ENCODE measurements around the gene RASSF10. TPM values are rescaled to one million over a fixed set of nuclear protein-coding genes. Genes with fewer than 3 reads are reported as not detected.

Gene RASSF10
- total RNA-seq, 2 experiments from 2014 or later = not detected

DNA sequence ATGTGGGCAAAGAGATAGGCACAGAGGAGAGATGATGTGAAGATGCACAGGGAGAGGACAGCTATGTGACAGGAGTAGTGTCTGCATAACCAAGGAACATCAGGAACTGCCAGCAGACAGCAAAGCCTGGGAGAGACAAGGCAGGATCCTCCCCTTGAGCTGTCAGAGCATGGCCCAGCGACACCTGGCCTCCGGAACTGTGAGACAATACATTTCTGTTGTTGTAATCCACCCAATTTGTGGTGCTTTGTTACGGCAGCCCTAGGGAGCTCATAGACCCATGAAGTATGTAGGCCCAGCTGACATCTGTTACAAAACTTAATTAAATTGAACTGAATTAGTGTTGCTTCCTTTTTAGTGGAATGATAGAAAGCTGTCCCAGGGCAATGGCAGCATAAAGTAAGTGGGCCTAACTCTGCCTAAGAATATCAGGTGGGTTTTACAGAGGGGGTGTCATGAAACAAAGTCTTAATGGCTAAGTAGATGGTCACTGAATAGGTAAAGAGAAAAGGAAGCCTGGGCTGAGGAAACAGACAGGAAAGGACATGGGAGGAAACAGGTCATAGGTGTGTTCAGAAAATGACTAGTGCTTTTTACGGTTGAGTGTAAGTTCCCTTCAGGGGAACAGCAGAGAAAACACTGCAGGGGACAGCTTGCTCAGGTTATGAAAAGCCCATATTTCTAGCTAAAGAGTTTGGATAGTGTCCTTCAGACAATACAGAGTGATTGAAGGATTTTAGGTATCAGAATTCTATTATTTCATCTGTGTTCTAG lies 24.8 kb downstream of the RASSF10 start:
- Mint-ChIP-seq H3K36me3 (ENCODE audit: low read depth) (no peaks in the 10 kb centered on the region), H3K27ac (no peak overlapping the region), H3K27me3 (peaks cover 16% of the 10 kb centered on the region), H3K9me3 (no peaks in the 10 kb centered on the region), H3K4me1 (ENCODE audit: low read depth) (no peaks in the 10 kb centered on the region), H3K4me3 (no peak overlapping the region)
- ChIA-PET CTCF (no interaction called here), POLR2A (no interaction called here)
- DNase-seq (no peak), ATAC-seq (no peak)
- TF ChIP-seq, protein P1, sequence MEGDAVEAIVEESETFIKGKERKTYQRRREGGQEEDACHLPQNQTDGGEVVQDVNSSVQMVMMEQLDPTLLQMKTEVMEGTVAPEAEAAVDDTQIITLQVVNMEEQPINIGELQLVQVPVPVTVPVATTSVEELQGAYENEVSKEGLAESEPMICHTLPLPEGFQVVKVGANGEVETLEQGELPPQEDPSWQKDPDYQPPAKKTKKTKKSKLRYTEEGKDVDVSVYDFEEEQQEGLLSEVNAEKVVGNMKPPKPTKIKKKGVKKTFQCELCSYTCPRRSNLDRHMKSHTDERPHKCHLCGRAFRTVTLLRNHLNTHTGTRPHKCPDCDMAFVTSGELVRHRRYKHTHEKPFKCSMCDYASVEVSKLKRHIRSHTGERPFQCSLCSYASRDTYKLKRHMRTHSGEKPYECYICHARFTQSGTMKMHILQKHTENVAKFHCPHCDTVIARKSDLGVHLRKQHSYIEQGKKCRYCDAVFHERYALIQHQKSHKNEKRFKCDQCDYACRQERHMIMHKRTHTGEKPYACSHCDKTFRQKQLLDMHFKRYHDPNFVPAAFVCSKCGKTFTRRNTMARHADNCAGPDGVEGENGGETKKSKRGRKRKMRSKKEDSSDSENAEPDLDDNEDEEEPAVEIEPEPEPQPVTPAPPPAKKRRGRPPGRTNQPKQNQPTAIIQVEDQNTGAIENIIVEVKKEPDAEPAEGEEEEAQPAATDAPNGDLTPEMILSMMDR (IDR thresholded peaks at IDR 0.05) = no peak
- intact Hi-C loops (cut with micrococcal nuclease) = no loop called here

DNA sequence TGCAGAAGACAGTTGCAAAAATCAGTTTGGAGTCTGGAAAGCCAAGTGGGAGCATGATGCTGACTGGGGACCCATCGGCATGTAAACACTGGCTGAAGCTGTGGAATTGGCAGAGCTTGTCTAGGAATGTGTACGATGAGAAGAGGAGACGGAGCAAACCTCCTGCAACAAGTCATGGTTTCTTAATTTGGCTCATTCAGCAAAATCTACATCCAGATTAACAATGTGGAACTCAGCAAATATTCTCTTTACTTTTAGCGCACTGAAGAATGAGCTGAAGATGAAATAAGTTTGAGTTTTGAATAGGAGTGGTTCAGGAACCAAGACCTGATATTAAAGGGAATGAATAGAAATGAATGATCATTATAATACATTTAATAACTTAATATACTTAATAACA lies 26.6 kb downstream of the RASSF10 start:
- ATAC-seq (no peak), DNase-seq (no peak)
- Mint-ChIP-seq H3K27ac (no peak overlapping the region), H3K36me3 (ENCODE audit: low read depth) (no peaks in the 10 kb centered on the region), H3K27me3 (peaks cover 22% of the 10 kb centered on the region), H3K4me3 (no peak overlapping the region), H3K4me1 (ENCODE audit: low read depth) (no peaks in the 10 kb centered on the region), H3K9me3 (no peaks in the 10 kb centered on the region)
- ChIA-PET POLR2A (no interaction called here), CTCF (no interaction called here)
- intact Hi-C loops (cut with micrococcal nuclease) = no loop called here
- TF ChIP-seq, protein P1 (IDR thresholded peaks at IDR 0.05) = no peak

DNA sequence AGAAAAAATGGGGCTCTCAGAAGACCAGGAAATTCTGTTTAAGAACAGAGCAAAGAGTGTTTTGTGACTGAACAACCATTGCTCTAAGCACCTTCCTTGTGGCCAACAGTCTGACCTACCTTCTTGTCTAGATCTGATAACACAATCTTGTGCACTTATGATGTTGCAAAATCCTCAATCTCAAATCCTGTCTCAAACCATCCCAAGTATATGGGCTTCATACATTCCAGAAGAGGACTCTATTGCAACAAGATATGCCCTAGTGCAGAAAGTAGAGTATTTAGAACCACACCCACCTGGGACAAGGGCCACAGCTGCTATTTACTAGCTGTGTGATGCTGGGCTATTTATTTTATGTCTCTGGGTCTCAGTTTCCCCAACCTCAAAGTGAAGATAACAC lies 27.1 kb downstream of the RASSF10 start:
- Mint-ChIP-seq H3K9me3 (no peaks in the 10 kb centered on the region), H3K36me3 (ENCODE audit: low read depth) (no peaks in the 10 kb centered on the region), H3K4me3 (no peak overlapping the region), H3K27ac (no peak overlapping the region), H3K27me3 (peaks cover 22% of the 10 kb centered on the region), H3K4me1 (ENCODE audit: low read depth) (no peaks in the 10 kb centered on the region)
- intact Hi-C loops (cut with micrococcal nuclease) = no loop called here
- ATAC-seq (no peak), DNase-seq (no peak)
- CTCF ChIA-PET = no interaction called here
- POLR2A ChIA-PET = no interaction called here
- TF ChIP-seq, protein P1 (IDR thresholded peaks at IDR 0.05) = no peak

DNA sequence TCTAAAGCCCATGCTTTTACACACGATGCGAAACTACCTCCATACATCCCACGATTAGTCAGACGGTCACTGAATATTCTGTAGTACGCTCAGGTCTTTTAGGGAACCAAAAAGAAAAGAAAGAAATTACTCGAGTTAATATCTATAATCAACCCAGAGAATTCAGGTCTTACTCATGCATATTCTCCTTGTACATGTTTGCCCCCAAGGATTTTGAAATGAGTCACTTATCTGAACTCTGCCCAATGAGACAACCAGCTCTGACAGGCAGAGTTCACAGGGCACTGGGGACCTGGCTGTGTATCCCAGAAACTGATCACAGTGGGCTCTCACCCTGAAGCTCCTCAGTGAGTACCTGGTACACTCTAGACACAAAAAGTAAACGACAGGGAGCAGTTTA lies 29.2 kb downstream of the RASSF10 start:
- Mint-ChIP-seq H3K9me3 (no peaks in the 10 kb centered on the region), H3K36me3 (ENCODE audit: low read depth) (no peaks in the 10 kb centered on the region), H3K27ac (no peak overlapping the region), H3K27me3 (peaks cover 22% of the 10 kb centered on the region), H3K4me1 (ENCODE audit: low read depth) (no peaks in the 10 kb centered on the region), H3K4me3 (no peak overlapping the region)
- intact Hi-C loops (cut with micrococcal nuclease) = no loop called here
- CTCF ChIA-PET = no interaction called here
- POLR2A ChIA-PET = no interaction called here
- TF ChIP-seq, protein P1 (IDR thresholded peaks at IDR 0.05) = no peak
- DNase-seq = no peak
- no peak for ATAC-seq

DNA sequence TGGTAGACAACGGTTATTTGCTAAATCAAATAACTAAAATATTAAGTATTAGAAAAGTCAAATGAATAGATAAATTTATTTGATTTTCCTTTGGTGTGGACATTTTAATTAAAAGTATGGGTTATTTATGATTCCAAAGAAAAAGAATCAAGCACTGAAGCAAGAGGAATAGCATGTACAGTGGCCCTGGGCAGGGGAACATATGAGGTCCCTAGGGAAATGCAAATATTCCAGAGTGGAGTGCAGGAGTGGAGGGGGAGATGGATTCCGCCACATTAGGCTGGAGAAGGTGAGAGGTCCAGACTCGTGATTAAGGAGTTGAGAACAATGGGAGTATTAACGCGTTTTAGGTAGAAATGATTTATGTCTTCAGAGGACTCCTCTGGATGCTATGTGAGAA lies 30.0 kb downstream of the RASSF10 start:
- TF ChIP-seq, protein P1 (IDR thresholded peaks at IDR 0.05) = no peak
- CTCF ChIA-PET = no interaction called here
- no peaks in the 10 kb centered on the region for H3K4me1 Mint-ChIP-seq (ENCODE audit: low read depth)
- intact Hi-C loops (cut with micrococcal nuclease) = no loop called here
- H3K27ac Mint-ChIP-seq = no peak overlapping the region
- H3K4me3 Mint-ChIP-seq = no peak overlapping the region
- no peaks in the 10 kb centered on the region for H3K9me3 Mint-ChIP-seq
- H3K27me3 Mint-ChIP-seq = peaks cover 22% of the 10 kb centered on the region
- DNase-seq (no peak), ATAC-seq (no peak)
- H3K36me3 Mint-ChIP-seq (ENCODE audit: low read depth) = no peaks in the 10 kb centered on the region
- POLR2A ChIA-PET = no interaction called here
